Activated CD8-positive, alpha-beta T cell treated with anti-CD3 and anti-CD28 coated beads for 36 hours (primary cell): ENCODE data around the gene XRRA1. TPM values are rescaled to one million over a fixed set of nuclear protein-coding genes. Genes with fewer than 3 reads are reported as not detected.

Source experiments
- ATAC-seq: fragments of 200-7000 bp; cut with Tn5 transposase; one replicate; pipeline ENCODE4 v1.10.0; 2021; ENCODE audit warnings: mild to moderate bottlenecking, moderate library complexity
- CTCF ChIA-PET: fragments of 350-600 bp; sonication (Branson Sonifier 250); formaldehyde crosslinking; loops from one replicate; lab custom pipeline; 2021; ENCODE audit warnings: antibody characterized with exemption; lab: Charles Lee
- POLR2A ChIA-PET: fragments of 350-600 bp; sonication (Branson Sonifier 250); formaldehyde crosslinking; loops from one replicate; lab custom pipeline; 2021; ENCODE audit warnings: antibody characterized with exemption; lab: Charles Lee
- DNase-seq: peaks from one replicate; pipeline ENCODE4 v3.0.0-alpha.2; 2020
- H3K27ac Mint-ChIP-seq: one replicate; pipeline ENCODE4 v1.8.0; 2021; ENCODE audit warnings: mild to moderate bottlenecking, mixed read lengths
- H3K27me3 Mint-ChIP-seq: one replicate; pipeline ENCODE4 v1.8.0; 2021; ENCODE audit warnings: mixed read lengths
- H3K36me3 Mint-ChIP-seq: one replicate; pipeline ENCODE4 v1.8.0; 2021; ENCODE audit warnings: low read depth, mixed read lengths
- H3K4me1 Mint-ChIP-seq: one replicate; pipeline ENCODE4 v1.8.0; 2021; ENCODE audit warnings: low read depth, mixed read lengths
- H3K4me3 Mint-ChIP-seq: one replicate; pipeline ENCODE4 v1.8.0; 2021; ENCODE audit warnings: mild to moderate bottlenecking, moderate library complexity, mixed read lengths
- H3K9me3 Mint-ChIP-seq: one replicate; pipeline ENCODE4 v1.8.0; 2021; ENCODE audit warnings: mixed read lengths
- CTCF ChIP-seq: fragments of 200-600 bp; IDR thresholded peaks from one replicate; pipeline ENCODE4 v1.8.0; 2022; ENCODE audit warnings: antibody characterized with exemption, mild to moderate bottlenecking
- intact Hi-C: fragments of 100-400 bp; cut with micrococcal nuclease; formaldehyde crosslinking; loops from one replicate; pipeline ENCODE4 v1.10.0; 2022
- total RNA-seq, 2 experiments: library from RNA; stranded (reverse); gene quantifications; one replicate each; pipeline ENCODE4 v1.2.3, GENCODE V29; 2021

Gene XRRA1
- total RNA-seq, 2 experiments from 2014 or later = 19.0 to 19.3 TPM

GRCh38 chr11:74923125-74923524, 25.8 kb downstream of the XRRA1 start:
- intact Hi-C loops = no loop called here
- Mint-ChIP-seq H3K27me3 (no peaks in the 10 kb centered on the region), H3K9me3 (no peaks in the 10 kb centered on the region), H3K27ac (no peak overlapping the region), H3K4me3 (no peak overlapping the region), H3K36me3 (peaks cover 18% of the 10 kb centered on the region), H3K4me1 (peaks cover 13% of the 10 kb centered on the region)
- ChIA-PET POLR2A (interaction anchor here (1.1 kb wide), 1 partner anchor 66 kb away, joined by 6 read pairs; the partner anchor contains the start of gene NEU3), CTCF (interaction anchor here (1.0 to 1.2 kb wide), 3 partner anchors 99 to 325 kb away, joined by 3 to 5 read pairs (median 3); no protein-coding TSS in a partner anchor)
- TF ChIP-seq CTCF = no peak
- ATAC-seq (no peak), DNase-seq (no peak)

- ChIA-PET POLR2A (no interaction called here), CTCF (interaction anchor here (1.2 to 1.6 kb wide), 3 partner anchors 19 to 332 kb away, joined by 3 to 5 read pairs (median 4); no protein-coding TSS in a partner anchor)
Observed at GRCh38 chr11:74909812-74910211, 39.1 kb downstream of the XRRA1 start.

GRCh38 chr11:74909385-74909784, 39.5 kb downstream of the XRRA1 start:
- POLR2A ChIA-PET = no interaction called here
- intact Hi-C loops = no loop called here

More at GRCh38 chr11:74909812-74910211, 39.1 kb downstream of the XRRA1 start:
- H3K36me3 Mint-ChIP-seq = peaks cover 15% of the 10 kb centered on the region
- H3K4me1 Mint-ChIP-seq = peaks cover 4% of the 10 kb centered on the region
- no peaks in the 10 kb centered on the region for H3K9me3 Mint-ChIP-seq
- DNase-seq (no peak), ATAC-seq (no peak)
- intact Hi-C loops = no loop called here
- H3K27me3 Mint-ChIP-seq = no peaks in the 10 kb centered on the region
- no peak for TF ChIP-seq CTCF
- H3K4me3 Mint-ChIP-seq = no peak overlapping the region
- no peak overlapping the region for H3K27ac Mint-ChIP-seq

GRCh38 chr11:74905326-74905725, 43.6 kb downstream of the XRRA1 start:
- ChIA-PET CTCF (interaction anchor here (0.8 to 1.2 kb wide), 5 partner anchors 10 to 300 kb away, joined by 3 to 9 read pairs (median 3); no protein-coding TSS in a partner anchor), POLR2A (interaction anchor here (0.6 kb wide), 1 partner anchor 323 kb away, joined by 4 read pairs; no protein-coding TSS in a partner anchor)
- Mint-ChIP-seq H3K27ac (no peak overlapping the region), H3K9me3 (peaks cover 12% of the 10 kb centered on the region), H3K27me3 (no peaks in the 10 kb centered on the region), H3K4me1 (peaks cover 4% of the 10 kb centered on the region), H3K36me3 (peaks cover 34% of the 10 kb centered on the region), H3K4me3 (no peak overlapping the region)
- DNase-seq (no peak), ATAC-seq (no peak)
- TF ChIP-seq CTCF = no peak
- intact Hi-C loops = no loop called here

More at GRCh38 chr11:74909385-74909784, 39.5 kb downstream of the XRRA1 start:
- ATAC-seq = no peak
- Mint-ChIP-seq H3K27ac (no peak overlapping the region), H3K4me3 (no peak overlapping the region), H3K27me3 (no peaks in the 10 kb centered on the region), H3K36me3 (peaks cover 14% of the 10 kb centered on the region), H3K4me1 (peaks cover 4% of the 10 kb centered on the region), H3K9me3 (no peaks in the 10 kb centered on the region)
- TF ChIP-seq CTCF = no peak
- DNase-seq = no peak
- CTCF ChIA-PET = interaction anchor here (1.2 to 1.6 kb wide), 3 partner anchors 20 to 332 kb away, joined by 3 to 5 read pairs (median 4); no protein-coding TSS in a partner anchor

GRCh38 chr11:74902342-74902741, 46.5 kb downstream of the XRRA1 start:
- Mint-ChIP-seq H3K9me3 (peaks cover 18% of the 10 kb centered on the region), H3K27ac (no peak overlapping the region), H3K4me3 (no peak overlapping the region), H3K4me1 (peaks cover 2% of the 10 kb centered on the region), H3K36me3 (peaks cover 52% of the 10 kb centered on the region), H3K27me3 (no peaks in the 10 kb centered on the region)
- ChIA-PET POLR2A (no interaction called here), CTCF (no interaction called here)
- DNase-seq = no peak
- no peak for TF ChIP-seq CTCF
- no peak for ATAC-seq
- intact Hi-C loops = no loop called here
